ENCODE data around the gene TRPM2. TPM values are rescaled to one million over a fixed set of nuclear protein-coding genes. Genes with fewer than 3 reads are reported as not detected.
"Not testable (repeated sequence)": the region's sequence is repeated elsewhere in the genome, so short reads cannot be mapped to it uniquely, and the experiment has no call there.

The TRPM2 gene
- total RNA-seq, 1 donor from 2014 or later, result 2.9 TPM

DNA sequence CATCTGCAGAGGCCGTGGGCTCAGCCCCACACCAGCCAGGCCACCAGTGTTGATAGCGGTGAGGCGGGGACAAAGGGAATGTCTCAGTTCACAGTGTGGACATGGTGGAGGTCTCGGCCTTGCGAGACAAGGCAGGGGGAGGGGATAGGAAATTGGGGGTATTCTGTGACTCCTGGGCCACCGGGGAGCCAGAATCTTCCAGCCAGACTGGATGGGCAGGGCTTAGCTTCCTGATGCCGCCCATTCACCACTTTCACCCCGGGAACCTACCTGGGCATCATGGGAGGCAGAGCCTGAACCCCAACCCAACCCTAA is 107.0 kb downstream of the TRPM2 start:
- no peak for DNase-seq (ENCODE audit: low spot score)

DNA sequence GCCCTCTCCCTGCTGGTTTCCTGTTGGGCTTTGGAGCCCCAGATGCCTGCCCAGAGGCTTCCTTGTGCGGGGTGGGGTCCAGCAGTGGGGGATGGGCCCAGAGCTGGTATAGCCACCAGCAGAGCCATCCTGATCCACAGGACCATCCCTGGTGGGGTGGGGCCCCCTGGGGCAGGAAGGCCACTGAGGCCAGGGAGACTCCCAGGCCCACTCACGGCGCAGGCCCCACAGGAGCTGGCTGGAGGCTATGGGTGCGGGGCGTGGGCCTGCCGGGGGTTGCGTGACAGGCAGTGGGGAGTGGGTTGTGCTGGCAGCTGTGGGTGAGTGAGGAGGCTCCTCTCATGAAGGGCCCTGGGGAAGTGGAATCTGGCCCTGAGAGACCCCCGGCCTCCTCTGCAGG is 107.6 kb downstream of the TRPM2 start:
- no peak for DNase-seq (ENCODE audit: low spot score)

DNA sequence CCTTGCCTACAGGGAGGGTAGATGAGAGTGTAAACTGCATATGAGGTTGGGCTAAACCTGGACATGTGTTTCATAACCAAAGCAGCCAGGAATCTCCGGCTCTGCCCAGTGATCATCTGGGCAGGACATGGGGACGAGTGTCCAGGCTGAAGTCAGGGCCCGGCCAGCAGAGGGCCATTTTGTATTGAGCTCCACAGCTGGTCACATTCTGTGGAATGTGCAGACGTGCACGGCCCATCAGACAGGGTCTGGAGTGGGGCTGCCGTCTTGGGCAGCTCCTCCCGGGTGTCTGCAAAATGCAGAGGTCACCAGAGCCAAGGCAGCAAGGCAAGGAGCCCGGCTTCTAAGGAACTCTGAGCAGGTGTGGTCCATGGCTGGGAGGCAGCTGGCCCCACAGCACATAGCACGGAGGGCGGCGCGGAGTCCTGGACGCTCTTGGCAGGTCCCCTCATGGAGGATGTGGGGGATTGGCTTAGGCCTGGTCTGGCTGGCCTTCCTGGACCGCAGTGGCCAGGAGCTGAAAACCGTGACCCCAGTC is 108.1 kb downstream of the TRPM2 start:
- no peak for DNase-seq (ENCODE audit: low spot score)

DNA sequence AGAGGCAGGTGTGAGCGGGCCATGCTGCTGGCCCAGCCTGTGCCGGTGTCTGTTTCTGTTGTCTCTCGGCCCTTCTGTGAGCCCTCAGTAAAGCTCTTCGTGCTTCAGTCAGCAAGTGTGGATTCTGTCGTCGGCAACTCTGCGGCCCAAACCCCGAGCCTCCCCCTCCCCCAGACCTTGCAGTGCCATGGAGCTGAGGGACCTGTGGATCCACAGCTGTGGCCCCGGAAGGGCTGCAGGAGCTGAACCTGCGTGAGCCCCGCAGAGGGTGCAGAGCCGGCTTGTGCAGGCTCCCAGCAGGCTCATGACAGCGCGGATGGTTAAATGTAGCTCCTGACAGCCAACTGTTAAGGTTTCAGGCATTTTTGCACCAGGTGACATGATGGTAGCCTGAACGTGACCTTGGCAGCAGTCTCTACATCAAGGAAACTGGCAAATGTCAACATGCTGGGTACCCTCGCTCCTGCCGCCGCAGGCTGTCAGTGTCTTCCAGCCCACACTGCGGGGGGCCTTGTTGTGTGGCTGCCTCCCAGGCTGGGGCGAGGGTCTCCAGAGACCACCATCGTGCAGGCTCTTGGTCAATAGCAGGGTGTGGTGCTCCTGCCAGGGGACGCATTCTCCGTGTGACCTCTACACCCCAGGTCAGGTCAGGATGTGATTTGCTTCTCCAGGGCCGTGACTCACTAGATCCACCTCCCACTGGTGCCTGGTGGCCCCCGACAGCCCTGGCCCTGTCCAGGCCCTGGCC is 108.8 kb downstream of the TRPM2 start:
- no peak for DNase-seq (ENCODE audit: low spot score)

DNA sequence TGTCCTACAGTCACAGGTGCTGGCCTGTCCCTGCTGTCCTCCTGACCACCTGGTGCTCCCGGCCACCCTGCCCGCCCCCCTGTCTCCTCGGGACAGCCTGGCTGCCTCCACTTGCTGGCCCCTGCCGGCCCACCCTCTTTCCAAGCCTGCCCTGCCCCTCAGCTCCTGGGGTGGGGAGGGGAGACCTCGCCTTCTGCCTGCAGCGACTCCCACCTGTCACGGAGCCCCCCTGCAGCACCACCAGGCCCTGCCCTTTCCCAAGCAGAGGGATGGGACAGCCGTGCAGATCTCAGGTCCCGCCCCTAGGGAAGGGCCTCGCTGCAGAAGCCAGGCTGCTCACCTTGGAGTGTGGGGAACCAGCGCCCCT is 109.4 kb downstream of the TRPM2 start:
- DNase-seq (ENCODE audit: low spot score), result no peak

DNA sequence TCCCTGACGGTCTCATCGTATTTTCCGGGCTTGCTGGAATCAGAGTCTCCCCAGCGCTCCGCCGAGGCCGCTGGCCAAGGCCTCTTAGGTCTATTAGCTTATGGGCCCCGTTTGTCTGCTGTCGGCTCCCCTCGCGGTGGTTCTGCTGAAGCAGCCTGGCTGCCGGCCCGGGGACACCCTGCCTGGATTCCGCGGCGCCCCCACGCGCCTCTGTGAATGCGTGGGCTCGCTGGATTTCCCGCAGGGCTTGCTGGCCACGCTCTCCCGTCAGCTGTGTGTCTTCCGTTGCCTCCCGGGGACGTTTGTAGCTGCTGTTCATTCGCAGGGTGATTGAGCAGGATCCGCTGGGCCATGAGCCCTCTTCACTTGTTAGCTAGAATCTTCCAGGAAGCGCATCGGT is 110.3 kb downstream of the TRPM2 start:
- no peak for DNase-seq (ENCODE audit: low spot score)

DNA sequence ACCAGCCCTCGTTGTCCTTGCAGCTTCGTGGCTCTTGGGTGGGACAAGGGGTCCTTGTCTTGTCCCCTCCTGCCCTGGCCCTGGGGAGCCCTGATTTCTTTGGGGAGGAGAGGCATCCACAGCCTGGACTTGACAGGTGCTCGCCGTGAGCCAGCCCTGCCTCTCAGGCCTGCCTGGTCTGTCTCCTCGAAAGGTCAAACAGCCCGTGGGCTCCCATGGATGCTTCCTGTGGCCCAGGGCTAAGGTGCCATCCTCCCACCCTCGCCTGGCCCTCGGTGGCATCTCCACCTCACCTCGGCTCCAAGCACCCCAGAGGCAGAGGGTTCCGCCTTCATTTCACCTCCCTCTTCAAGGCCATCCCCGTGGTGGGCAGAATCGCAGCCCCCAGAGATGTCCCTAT is 110.9 kb downstream of the TRPM2 start:
- no peak for DNase-seq (ENCODE audit: low spot score)

DNA sequence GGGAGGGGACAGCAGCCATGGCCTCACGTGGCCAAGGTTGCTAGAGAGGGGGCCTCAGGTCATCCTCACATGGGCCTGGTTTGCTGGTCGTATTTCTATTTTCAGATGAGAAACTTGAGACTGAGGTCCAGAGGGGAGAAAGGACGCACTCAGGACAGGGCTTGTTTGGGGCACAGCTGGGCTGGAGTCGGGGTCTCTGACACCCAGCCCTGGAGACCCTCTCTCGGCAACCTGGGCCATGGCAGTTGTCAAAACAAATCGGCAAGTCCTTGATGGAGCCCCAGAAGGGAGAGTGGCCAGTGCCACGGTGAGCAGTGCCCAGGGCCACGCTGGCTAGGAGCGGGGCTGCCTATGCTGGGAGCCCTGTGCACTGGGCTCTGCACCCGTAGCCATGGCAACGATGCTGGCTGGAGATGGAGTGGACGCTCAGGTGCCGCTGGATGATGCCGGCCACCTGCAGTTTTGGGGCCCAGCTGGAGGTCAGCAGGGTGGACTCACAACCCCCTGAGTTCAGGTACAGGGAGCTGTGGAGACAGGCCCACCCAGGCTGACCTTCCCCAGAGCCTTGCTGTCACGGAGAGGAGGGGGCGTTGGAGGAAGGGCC is 113.0 kb downstream of the TRPM2 start:
- DNase-seq (ENCODE audit: low spot score), result no peak

DNA sequence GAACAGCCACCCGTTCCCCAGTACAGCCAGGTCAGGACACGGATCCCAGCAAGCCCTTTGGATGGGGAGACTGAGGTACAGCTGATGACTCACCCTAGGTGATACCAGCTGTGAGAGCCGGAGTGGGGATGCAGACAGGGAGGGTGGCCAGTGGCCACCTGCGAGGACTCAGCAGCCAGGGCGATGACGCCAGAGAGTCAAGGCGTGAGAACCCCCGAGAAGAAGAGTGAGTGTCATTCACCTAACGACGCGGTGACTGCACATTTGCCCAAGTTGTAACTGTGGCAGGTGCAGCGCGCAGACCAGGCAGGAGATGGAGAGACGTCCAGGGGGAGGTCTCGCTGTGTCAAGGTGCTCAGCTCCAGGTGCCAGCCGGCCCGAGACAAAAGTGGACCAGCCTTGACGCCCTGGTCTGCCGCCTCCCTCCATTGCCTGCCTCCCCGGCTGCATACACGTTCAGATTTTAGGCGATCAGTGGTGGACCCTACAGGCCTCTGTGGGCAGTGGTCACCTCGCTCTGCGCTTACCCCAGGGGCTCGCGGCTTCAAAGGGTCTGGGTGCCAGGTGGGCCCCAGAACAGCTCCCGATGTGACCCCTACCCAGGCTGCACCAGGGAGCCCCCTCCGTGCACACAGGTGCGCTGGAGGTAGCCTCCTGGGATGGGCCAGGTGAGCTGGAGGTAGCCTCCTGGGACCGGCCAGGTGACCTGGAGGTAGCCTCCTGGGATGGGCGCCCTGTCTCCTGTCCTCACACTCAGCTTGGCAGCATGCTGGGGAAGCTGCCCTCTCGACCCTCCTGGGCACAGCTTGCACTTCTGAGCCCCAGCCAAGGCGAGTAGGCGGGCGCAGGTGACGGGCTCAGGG is 113.8 kb downstream of the TRPM2 start:
- no peak for DNase-seq (ENCODE audit: low spot score)

DNA sequence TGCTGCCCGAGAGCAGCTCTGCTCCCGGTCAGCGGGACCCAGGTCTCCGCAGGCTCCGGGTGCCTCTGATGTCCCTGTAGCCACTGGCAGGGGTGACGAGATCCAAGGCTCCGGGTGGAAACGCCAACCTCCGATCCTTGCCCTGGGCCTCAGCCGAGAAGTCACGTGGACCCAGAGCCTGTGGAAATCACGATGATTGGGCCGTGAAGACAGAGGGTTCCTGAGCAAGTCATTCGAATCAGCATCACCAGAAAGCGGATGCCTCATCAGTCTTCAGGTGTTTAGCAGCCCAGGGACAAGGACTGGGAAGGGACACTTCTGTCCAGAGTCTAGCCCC is 114.4 kb downstream of the TRPM2 start:
- no peak for DNase-seq (ENCODE audit: low spot score)

DNA sequence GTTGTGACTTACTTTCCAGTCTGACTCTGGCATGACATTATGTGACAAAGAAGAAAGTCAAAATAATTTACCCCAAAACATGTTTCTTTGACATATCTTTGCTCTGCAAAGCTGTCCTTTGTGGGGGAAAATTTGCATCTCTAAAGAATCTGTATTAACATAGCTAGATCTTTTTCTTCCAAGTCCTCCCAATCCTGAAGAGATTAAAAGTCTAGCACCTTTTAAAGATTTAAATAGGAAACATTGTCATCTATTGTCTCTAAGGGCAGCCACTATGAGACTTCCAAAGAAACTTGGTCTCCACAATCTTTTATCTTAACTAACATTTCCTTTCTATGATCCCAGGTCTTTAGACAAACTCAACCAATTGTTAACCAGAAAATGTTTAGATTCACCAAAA is 117.9 kb downstream of the TRPM2 start:
- DNase-seq (ENCODE audit: low spot score), result no peak

DNA sequence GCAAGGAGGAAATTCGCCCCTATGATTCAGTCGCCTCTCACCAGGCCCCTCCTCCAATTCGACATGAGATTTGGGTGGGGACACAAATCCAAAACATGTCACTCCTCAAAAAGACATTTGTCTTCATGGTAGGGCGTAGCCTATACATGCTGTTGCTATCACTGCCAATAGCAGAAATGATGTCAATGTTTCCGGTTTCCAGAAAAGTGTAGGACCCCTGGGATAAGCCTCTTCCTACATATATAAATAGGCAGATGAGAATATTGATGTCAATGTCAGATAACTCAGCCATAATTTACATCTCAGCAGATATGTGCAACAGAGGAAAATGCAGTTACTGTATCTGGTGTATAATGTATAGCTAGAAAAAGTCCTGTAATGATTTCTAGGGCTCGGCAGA is 118.6 kb downstream of the TRPM2 start:
- no peak for DNase-seq (ENCODE audit: low spot score)

DNA sequence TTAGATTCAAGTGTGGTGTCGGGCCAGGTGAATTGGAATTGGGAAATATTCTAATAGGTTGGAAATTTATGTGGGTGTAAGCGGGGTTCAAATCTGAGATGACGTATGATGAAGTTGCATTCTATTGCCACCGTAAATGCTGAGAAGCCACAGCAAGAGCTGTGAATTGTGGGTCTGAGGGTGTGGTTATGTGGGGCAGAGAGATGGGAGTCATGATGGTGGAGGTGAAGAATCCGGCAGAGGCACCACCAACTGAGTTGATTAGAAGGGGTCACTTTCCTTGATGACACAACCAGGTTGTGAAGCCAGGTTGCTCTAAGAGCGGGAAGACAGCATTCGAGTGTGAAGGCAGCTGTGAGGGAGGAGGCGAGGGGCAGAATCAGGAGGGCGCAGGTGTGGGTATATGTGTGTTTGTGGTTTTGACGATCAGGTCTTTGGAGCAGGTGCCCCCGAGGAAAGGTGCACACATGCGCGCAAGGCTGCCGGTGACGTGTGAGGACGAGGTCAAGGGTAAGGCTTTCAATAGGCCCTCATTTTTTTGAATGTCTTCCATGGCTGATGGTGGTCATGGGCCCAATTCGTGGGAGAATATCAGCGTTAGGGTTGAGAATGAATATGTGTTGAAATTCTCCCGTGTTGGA is 120.6 kb downstream of the TRPM2 start:
- DNase-seq (ENCODE audit: low spot score), result no peak

DNA sequence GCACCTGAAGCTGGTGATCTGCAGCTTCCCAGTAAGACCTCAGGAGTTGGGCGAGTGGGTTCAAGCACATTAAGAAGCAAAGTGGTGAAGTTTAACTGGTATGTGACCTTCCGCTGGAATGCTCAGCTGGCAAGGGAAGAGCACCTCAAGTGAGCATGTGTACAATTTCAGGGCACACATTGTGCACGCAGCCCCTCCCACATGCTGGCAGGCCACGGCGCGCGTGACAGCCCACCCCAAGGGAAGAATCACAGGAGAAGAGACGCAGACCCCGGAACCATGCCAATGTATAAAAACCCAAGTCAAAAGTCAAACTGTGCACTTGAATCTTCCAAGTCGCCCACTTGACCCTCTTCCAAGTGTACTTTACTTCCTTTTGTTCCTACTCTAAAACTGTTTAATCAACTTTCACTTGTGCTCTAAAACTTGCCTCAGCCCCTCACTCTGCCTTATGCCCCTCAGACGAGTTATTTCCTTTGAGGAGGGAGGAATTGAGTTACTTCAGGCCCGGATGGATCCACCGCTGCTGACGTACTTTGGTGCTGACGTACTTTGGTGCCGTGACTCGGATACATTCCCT is 121.9 kb downstream of the TRPM2 start:
- no peak for DNase-seq (ENCODE audit: low spot score)

DNA sequence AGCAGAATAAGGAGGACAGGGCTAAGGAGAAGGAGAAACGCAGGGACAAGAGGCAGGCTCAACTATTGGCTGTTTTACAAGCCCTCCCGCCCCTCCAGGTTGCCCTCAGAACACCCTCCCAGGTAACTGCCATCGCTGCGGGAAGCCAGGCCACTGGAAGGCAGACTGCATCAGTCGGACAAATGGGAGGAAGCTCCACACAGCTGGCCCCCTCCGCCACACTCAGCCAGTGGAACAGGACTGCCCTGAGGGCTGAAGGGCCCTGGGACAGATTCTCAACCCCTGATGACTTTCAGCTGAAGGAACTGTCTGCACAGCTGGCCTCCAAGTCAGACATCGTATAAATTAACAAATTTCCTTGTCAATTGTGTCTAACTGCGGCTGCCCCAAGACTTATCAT is 123.7 kb downstream of the TRPM2 start:
- DNase-seq (ENCODE audit: low spot score), result no peak

DNA sequence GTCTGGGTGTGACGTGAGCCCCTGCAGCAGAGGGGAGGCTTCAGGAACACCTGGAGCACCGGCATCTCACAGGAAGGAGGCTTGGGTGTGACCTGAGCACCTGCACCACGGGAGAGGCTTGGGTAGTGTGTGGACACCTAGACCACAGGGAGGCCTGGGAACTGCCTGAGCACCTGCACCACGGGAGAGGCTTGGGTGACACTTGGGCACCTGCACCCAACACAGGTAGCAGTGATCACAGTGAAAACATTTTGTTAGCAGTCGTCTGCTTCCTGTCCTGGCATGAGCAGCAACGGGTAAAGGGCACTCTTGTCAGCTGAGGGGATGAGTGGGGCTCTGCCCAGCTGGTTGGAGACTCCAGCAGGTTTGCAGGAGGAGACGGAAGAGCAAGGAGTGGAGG is 124.3 kb downstream of the TRPM2 start:
- DNase-seq (ENCODE audit: low spot score), result no peak

DNA sequence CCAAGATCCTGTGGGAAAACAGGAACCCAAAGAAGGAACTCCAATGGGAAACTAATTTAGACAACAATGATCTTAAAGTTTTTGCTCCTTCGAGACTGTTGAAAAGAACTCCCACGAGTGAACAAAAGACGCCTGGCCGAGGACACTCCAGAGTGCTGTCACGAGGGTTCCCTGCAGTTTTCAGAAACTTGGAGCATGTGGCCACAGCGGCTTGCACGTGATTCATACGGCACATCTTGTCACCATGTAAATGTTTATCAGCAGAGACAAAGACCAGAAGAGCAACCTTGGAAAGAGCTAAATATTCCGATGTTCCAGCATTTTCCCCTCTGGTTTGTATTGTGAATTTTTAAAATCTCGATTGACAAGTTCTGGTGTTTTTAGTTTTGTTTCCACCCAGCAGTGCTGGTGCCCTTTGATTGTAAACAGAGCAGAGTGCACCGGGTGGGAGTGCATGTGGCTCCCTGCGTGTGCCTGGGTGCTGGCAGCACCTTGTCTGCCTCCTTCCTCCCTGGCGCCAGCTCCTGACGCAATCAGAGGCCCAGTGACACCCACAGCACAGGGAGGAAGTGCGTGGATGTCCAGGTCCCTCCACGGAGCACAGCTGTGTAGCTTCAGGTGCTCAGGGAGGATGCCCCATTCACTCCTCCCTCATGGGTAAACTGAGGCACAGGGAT is 124.8 kb downstream of the TRPM2 start:
- no peak for DNase-seq (ENCODE audit: low spot score)

DNA sequence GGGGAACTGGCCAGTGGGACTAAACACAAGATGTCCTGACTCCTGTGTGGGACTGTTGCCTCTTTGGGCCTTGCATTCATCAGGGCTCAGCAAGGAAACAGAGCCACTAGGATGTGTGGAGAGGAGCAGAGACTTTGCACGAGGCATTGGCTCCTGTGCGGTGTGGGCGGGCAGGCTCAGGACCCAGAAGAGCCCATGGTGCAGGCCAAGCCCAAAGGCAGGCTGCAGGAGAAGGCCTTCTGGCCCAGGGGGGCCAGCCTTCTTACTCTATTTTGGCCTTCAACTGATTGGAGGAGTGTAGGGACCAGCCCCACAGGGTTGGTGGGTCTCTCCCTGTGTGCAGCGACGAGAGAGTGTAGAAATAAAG is 125.4 kb downstream of the TRPM2 start:
- no peak for DNase-seq (ENCODE audit: low spot score)

DNA sequence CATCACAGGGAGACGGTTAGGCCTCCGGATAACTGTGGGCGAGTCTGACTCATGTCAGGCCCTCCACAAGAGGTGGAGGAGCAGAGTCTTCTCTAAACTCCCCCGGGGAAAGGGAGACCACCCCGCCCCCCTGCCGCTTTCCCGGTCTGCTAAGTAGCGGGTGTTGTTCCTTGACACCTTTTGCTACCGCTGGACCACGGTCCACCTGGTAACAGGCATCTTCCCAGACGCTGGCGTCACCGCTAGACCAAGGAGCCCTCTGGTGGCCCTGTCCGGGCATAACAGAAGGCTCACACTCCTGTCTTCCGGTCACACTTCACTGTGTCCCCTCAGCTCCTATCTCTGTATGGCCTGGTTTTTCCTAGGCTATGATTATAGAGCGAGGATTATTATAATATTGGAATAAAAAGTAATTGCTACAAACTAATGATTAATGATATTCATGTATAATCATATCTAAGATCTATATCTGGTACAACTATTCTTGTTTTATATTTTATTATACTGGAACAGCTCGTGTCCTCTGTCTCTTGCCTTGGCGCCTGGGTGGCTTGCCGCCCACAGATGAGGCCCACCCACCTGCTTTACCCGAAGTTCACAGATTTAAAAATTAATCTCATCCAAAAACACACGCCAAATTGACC is 126.3 kb downstream of the TRPM2 start:
- not testable (repeated sequence) for DNase-seq (ENCODE audit: low spot score)

DNA sequence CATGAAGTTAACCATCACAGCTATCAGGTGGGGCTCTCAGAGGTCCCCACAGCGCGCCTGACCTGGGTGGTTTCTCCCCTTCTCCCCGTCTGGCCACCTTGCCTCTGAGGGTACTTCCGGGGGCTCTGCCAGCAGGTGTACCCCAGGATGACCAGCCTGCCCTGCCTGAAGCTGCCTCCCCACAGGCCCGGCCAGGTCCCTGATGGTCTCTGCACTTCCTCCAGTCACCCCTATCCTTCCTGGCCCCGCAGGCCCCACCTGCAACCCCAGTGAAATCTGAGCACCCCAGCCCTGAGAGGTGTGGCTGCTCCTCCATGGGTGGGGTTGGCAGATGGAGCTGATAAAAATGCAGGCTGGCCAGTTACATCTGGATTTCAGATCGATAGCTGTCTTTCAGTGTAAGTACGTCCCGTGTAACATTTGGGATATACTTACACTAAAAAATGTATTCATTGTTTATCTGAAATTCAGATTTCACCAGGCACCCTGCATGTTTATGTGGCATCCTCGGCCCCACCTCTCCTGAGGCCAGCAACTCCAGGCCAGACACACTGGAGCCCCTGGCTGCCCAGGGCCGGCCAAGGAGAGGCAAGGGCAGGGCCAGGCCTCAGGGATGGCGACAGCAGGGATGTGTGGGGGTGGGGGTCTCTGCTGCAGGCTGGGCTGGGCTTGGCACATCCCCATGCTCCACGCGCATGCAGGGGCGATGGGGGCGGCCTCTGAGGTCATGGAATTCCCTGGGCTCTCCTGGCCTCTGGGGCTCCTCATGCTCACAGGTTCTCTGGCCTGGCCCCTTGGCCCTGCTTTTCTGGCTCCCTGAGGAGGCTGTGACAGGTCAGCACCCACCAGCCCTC is 127.0 kb downstream of the TRPM2 start:
- no peak for DNase-seq (ENCODE audit: low spot score)
